HuH-7.5 (cell line): Measurements from ENCODE around the gene TBCK.
"Not testable (repeated sequence)": the region's sequence is repeated elsewhere in the genome, so short reads cannot be mapped to it uniquely, and the experiment has no call there.

ENCODE experiments used
- DNase-seq: peaks from one replicate; pipeline ENCODE4 v3.0.0; 2011; ENCODE audit warnings: low spot score

The TBCK gene

GRCh38 chr4:106210021-106210420, 106.0 kb downstream of the TBCK start:
- DNase-seq: no peak

GRCh38 chr4:106208481-106209460, 107.2 kb downstream of the TBCK start:
- no peak for DNase-seq

- DNase-seq: no peak
These were observed 114.6 kb downstream of the TBCK start for GRCh38 chr4:106201373-106201772.

GRCh38 chr4:106195435-106195950, 120.5 kb downstream of the TBCK start:
- no peak for DNase-seq

- no peak for DNase-seq
These were observed 121.2 kb downstream of the TBCK start for GRCh38 chr4:106194801-106195200.

- no peak for DNase-seq
These were observed 123.9 kb downstream of the TBCK start for GRCh38 chr4:106192131-106192530.

- DNase-seq: no peak
These were observed 129.8 kb downstream of the TBCK start for GRCh38 chr4:106186201-106186600.

- DNase-seq: no peak
These were observed 132.5 kb downstream of the TBCK start for GRCh38 chr4:106183551-106183950.

- no peak for DNase-seq
These were observed 143.1 kb downstream of the TBCK start for GRCh38 chr4:106172861-106173260.

GRCh38 chr4:106165351-106166010, 150.5 kb downstream of the TBCK start:
- DNase-seq: no peak

GRCh38 chr4:106162278-106162677, 153.7 kb downstream of the TBCK start:
- no peak for DNase-seq

GRCh38 chr4:106160560-106160959, 155.4 kb downstream of the TBCK start:
- no peak for DNase-seq

GRCh38 chr4:106149911-106150310, 166.1 kb downstream of the TBCK start:
- DNase-seq: no peak

GRCh38 chr4:106149026-106149425, 167.0 kb downstream of the TBCK start:
- DNase-seq: no peak

- DNase-seq: no peak
These were observed 173.3 kb downstream of the TBCK start for GRCh38 chr4:106142616-106143127.

- no peak for DNase-seq
These were observed 175.4 kb downstream of the TBCK start for GRCh38 chr4:106140601-106141000.

- no peak for DNase-seq
These were observed 179.2 kb downstream of the TBCK start for GRCh38 chr4:106136777-106137331.

- DNase-seq: no peak
These were observed 184.0 kb downstream of the TBCK start for GRCh38 chr4:106132045-106132444.

GRCh38 chr4:106126062-106126461, 189.9 kb downstream of the TBCK start:
- no peak for DNase-seq

GRCh38 chr4:106119949-106120555, 196.0 kb downstream of the TBCK start:
- DNase-seq: not testable (repeated sequence)

GRCh38 chr4:106116025-106116424, 200.0 kb downstream of the TBCK start:
- no peak for DNase-seq

GRCh38 chr4:106114270-106114669, 201.7 kb downstream of the TBCK start:
- no peak for DNase-seq
